ENCODE results near the gene MLLT3. TPM values are rescaled to one million over a fixed set of nuclear protein-coding genes. Genes with fewer than 3 reads are reported as not detected.

MLLT3 gene
- total RNA-seq, 1 donor from 2014 or later, result 18.0 TPM

- no peak overlapping the region for H3K4me3 ChIP-seq
- DNase-seq, result no peak
- no peak overlapping the region for H3K27ac ChIP-seq
- no peak for TF ChIP-seq CTCF (IDR thresholded peaks at IDR 0.05)
- no peaks in the 10 kb centered on the region for H3K27me3 ChIP-seq (ENCODE audit: low read depth)
- H3K4me1 ChIP-seq, result no peaks in the 10 kb centered on the region
- H3K36me3 ChIP-seq, result no peaks in the 10 kb centered on the region
- H3K9me3 ChIP-seq, result no peaks in the 10 kb centered on the region
- no peak for ATAC-seq
- intact Hi-C loops (cut with DNase I), result no loop called here
Measured at GRCh38 chr9:20307621-20308020, 314.7 kb downstream of the MLLT3 start.

GRCh38 chr9:20305452-20305851, 316.8 kb downstream of the MLLT3 start:
- no peak for TF ChIP-seq CTCF (IDR thresholded peaks at IDR 0.05)
- DNase-seq, result no peak
- H3K4me3 ChIP-seq, result no peak overlapping the region
- H3K4me1 ChIP-seq, result no peaks in the 10 kb centered on the region
- no peaks in the 10 kb centered on the region for H3K27me3 ChIP-seq (ENCODE audit: low read depth)
- intact Hi-C loops (cut with DNase I), result no loop called here
- H3K9me3 ChIP-seq, result no peaks in the 10 kb centered on the region
- no peak overlapping the region for H3K27ac ChIP-seq
- H3K36me3 ChIP-seq, result no peaks in the 10 kb centered on the region
- ATAC-seq, result no peak

GRCh38 chr9:20303996-20304395, 318.3 kb downstream of the MLLT3 start:
- no peak for ATAC-seq
- no peak for TF ChIP-seq CTCF (IDR thresholded peaks at IDR 0.05)
- no peak for DNase-seq
- H3K27ac ChIP-seq, result no peak overlapping the region
- no peaks in the 10 kb centered on the region for H3K9me3 ChIP-seq
- H3K36me3 ChIP-seq, result no peaks in the 10 kb centered on the region
- no peaks in the 10 kb centered on the region for H3K4me1 ChIP-seq
- no peaks in the 10 kb centered on the region for H3K27me3 ChIP-seq (ENCODE audit: low read depth)
- intact Hi-C loops (cut with DNase I), result no loop called here
- H3K4me3 ChIP-seq, result no peak overlapping the region

- no peak for ATAC-seq
- Histone ChIP-seq H3K9me3 (no peaks in the 10 kb centered on the region), H3K27me3 (ENCODE audit: low read depth) (no peaks in the 10 kb centered on the region), H3K27ac (no peak overlapping the region), H3K4me1 (no peaks in the 10 kb centered on the region), H3K36me3 (no peaks in the 10 kb centered on the region), H3K4me3 (no peak overlapping the region)
- intact Hi-C loops (cut with DNase I), result no loop called here
- TF ChIP-seq CTCF (IDR thresholded peaks at IDR 0.05), result no peak
- DNase-seq, result no peak
Measured at GRCh38 chr9:20303066-20303465, 319.2 kb downstream of the MLLT3 start.

GRCh38 chr9:20302197-20302596, 320.1 kb downstream of the MLLT3 start:
- H3K27me3 ChIP-seq (ENCODE audit: low read depth), result no peaks in the 10 kb centered on the region
- H3K9me3 ChIP-seq, result no peaks in the 10 kb centered on the region
- no peak for TF ChIP-seq CTCF (IDR thresholded peaks at IDR 0.05)
- DNase-seq, result no peak
- no peaks in the 10 kb centered on the region for H3K36me3 ChIP-seq
- no peak overlapping the region for H3K4me3 ChIP-seq
- intact Hi-C loops (cut with DNase I), result no loop called here
- no peak overlapping the region for H3K27ac ChIP-seq
- no peaks in the 10 kb centered on the region for H3K4me1 ChIP-seq
- ATAC-seq, result no peak

Measured in lower lobe of right lung (tissue), 2 donors.